Esophagus muscularis mucosa (tissue), 4 donors: ENCODE results near the gene ASTN2. TPM values are rescaled to one million over a fixed set of nuclear protein-coding genes. Genes with fewer than 3 reads are reported as not detected.

Experiments
- DNase-seq: peaks from one replicate; pipeline ENCODE4 v3.0.0-alpha.2; 2017; ENCODE audit errors: extremely low spot score
- H3K27ac ChIP-seq, 4 donors: fragments of 200-600 bp; sonication (generic); replicated peaks in 1 of 4; 1 replicate in 3 of 4; 2 replicates in 1 of 4; pipeline ENCODE4 v1.5.1; 2016 to 2019; ENCODE audit warnings: mild to moderate bottlenecking in 1 of 4
- H3K27me3 ChIP-seq, 4 donors: fragments of 200-600 bp; sonication (generic); one replicate each; pipeline versions ENCODE4 v1.5.1 to v1.6.0; 2016 to 2019
- H3K36me3 ChIP-seq, 4 donors: fragments of 200-600 bp; sonication (generic); one replicate each; pipeline ENCODE4 v1.5.1; 2016 to 2019
- H3K4me1 ChIP-seq, 4 donors: fragments of 200-600 bp; sonication (generic); one replicate each; pipeline ENCODE4 v1.5.1; 2016 to 2019
- H3K4me3 ChIP-seq, 4 donors: fragments of 200-600 bp; sonication (generic); 1 replicate in 2 of 4; 2 replicates in 2 of 4; pipeline ENCODE4 v1.5.1; 2016 to 2019; ENCODE audit warnings: mild to moderate bottlenecking in 4 of 4, moderate library complexity in 1 of 4
- H3K9me3 ChIP-seq, 4 donors: fragments of 200-600 bp; sonication (generic); 1 replicate in 3 of 4; 2 replicates in 1 of 4; pipeline ENCODE4 v1.5.1; 2016 to 2019
- EP300 ChIP-seq: sonication (generic); formaldehyde crosslinking; IDR thresholded peaks from one replicate; pipeline ENCODE4 v1.6.1; 2017; ENCODE audit warnings: antibody characterized with exemption
- POLR2A ChIP-seq: fragments of 450-650 bp; IDR thresholded peaks from one replicate; pipeline ENCODE4 v1.6.1; 2017; ENCODE audit warnings: antibody characterized with exemption, moderate library complexity, mild to moderate bottlenecking, low read depth
- POLR2AphosphoS5 ChIP-seq, 2 donors: sonication (generic); formaldehyde crosslinking; IDR thresholded peaks; one replicate each; pipeline ENCODE4 v1.6.1; 2017; ENCODE audit warnings: antibody characterized with exemption in 2 of 2
- WGBS: methylation state at CpG from one replicate; pipeline ENCODE4 v1.1.5; 2018; 5-methylcytosine and 5-hydroxymethylcytosine counted together
- intact Hi-C: fragments of 100-400 bp; cut with DNase I; formaldehyde crosslinking; loops from one replicate; pipeline ENCODE4 v1.15.1; 2023
- total RNA-seq, 4 donors: library from RNA; depleted of rRNA; stranded (reverse); fragments of >200 nt; gene quantifications; one replicate each; pipeline versions ENCODE4 v1.1.0 to v1.2.1, GENCODE V29; 2016
- TF ChIP-seq, protein P1 (sequence below), 3 experiments: fragments of 200-600 bp in 2 of 3; fragments of 450-650 bp in 1 of 3; sonication (generic) in 2 of 3; IDR thresholded peaks; one replicate each; pipeline ENCODE4 v1.5.1; 2017 to 2019; ENCODE audit warnings: antibody characterized with exemption in 3 of 3, mild to moderate bottlenecking in 2 of 3, moderate library complexity in 1 of 3

The ASTN2 gene
- total RNA-seq, 4 donors from 2014 or later: 4.2 to 6.9 (median 5.5) TPM

DNA sequence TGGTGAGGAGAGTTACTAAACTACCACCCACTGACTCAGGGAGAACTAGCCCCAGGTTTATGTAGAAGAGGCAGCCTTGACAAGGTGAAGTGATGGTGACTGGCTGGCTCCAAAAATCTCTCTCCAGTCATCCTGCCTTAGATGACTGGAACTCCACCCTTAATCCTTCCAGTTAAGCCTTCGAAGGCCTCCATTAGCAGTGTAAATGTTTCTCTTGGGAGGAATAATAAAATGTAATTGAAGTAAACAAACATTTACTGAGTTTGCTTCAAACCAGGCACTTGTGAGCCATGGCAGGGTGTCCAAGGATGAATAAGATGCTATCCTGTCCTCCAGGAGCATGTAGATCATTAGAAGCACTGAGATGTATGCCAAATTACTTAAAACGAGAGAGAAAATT lies 35.5 kb downstream of the ASTN2 start:
- WGBS: 75% methylated on average over 2 of the region's 2 CpGs

DNA sequence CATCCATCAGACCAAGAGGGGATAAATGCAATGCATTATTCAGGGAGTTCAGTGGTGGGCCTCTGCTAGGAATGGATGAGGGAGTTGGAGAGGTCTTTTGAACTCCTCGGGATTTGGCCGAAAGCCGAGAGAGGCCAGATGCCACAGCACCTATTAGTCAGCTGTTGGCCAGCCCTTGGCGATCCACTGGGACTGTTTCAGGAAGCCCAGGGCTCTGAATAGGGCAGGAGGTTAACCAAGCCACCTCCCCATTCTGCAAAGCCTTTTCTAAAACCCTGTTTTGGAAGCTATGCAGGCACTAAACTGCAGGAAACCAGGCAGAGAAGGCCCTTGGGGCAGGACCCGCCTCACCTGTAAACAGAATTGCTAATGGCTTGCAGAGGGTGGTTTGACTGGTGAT lies 37.8 kb downstream of the ASTN2 start:
- intact Hi-C loops: no loop called here
- Histone ChIP-seq H3K4me1 (no peaks in the 10 kb centered on the region), H3K4me3 (no peak overlapping the region), H3K9me3 (no peaks in the 10 kb centered on the region), H3K27ac (no peak overlapping the region), H3K27me3 (no peaks in the 10 kb centered on the region), H3K36me3 (no peaks in the 10 kb centered on the region)
- 64% methylated on average over 5 of the region's 5 CpGs for WGBS
- DNase-seq: no peak
- no peak for TF ChIP-seq POLR2A
- no peak for TF ChIP-seq POLR2AphosphoS5 (IDR thresholded peaks at IDR 0.05)
- no peak for TF ChIP-seq EP300
- TF ChIP-seq, protein P1, sequence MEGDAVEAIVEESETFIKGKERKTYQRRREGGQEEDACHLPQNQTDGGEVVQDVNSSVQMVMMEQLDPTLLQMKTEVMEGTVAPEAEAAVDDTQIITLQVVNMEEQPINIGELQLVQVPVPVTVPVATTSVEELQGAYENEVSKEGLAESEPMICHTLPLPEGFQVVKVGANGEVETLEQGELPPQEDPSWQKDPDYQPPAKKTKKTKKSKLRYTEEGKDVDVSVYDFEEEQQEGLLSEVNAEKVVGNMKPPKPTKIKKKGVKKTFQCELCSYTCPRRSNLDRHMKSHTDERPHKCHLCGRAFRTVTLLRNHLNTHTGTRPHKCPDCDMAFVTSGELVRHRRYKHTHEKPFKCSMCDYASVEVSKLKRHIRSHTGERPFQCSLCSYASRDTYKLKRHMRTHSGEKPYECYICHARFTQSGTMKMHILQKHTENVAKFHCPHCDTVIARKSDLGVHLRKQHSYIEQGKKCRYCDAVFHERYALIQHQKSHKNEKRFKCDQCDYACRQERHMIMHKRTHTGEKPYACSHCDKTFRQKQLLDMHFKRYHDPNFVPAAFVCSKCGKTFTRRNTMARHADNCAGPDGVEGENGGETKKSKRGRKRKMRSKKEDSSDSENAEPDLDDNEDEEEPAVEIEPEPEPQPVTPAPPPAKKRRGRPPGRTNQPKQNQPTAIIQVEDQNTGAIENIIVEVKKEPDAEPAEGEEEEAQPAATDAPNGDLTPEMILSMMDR (IDR thresholded peaks at IDR 0.05): no peak

More for the DNA sequence above, 35.5 kb downstream of the ASTN2 start:
- Histone ChIP-seq H3K27me3 (no peaks in the 10 kb centered on the region), H3K9me3 (no peaks in the 10 kb centered on the region), H3K4me3 (no peak overlapping the region), H3K36me3 (no peaks in the 10 kb centered on the region), H3K4me1 (no peaks in the 10 kb centered on the region), H3K27ac (no peak overlapping the region)
- intact Hi-C loops: no loop called here
- no peak for DNase-seq
- TF ChIP-seq EP300: no peak
- TF ChIP-seq, protein P1 (IDR thresholded peaks at IDR 0.05): no peak
- no peak for TF ChIP-seq POLR2A
- no peak for TF ChIP-seq POLR2AphosphoS5 (IDR thresholded peaks at IDR 0.05)

DNA sequence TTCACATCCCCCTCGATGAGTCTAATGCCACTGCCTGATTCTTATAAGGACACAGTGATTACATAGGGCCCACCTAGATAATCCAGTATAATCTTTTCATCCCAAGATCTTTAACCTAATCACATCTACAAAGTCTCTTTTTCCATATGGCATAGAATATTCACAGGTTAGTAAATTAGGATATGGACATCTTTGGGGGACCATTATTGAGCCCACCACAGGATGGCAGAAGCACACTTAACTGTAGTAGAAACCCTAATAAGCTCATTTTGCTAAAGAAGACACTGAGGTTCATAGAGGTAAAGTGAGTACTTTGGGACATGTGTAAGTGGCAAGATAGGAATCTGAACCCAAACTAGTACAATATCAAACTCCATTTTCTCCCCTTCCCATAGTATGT lies 38.9 kb downstream of the ASTN2 start:
- Histone ChIP-seq H3K4me1 (no peaks in the 10 kb centered on the region), H3K9me3 (no peaks in the 10 kb centered on the region), H3K27ac (no peak overlapping the region), H3K36me3 (no peaks in the 10 kb centered on the region), H3K27me3 (no peaks in the 10 kb centered on the region), H3K4me3 (no peak overlapping the region)
- no peak for DNase-seq
- TF ChIP-seq, protein P1 (IDR thresholded peaks at IDR 0.05): no peak
- no peak for TF ChIP-seq POLR2AphosphoS5 (IDR thresholded peaks at IDR 0.05)
- TF ChIP-seq POLR2A: no peak
- TF ChIP-seq EP300: no peak
- intact Hi-C loops: no loop called here
- 85% methylated on average over 1 of the region's 1 CpG for WGBS

DNA sequence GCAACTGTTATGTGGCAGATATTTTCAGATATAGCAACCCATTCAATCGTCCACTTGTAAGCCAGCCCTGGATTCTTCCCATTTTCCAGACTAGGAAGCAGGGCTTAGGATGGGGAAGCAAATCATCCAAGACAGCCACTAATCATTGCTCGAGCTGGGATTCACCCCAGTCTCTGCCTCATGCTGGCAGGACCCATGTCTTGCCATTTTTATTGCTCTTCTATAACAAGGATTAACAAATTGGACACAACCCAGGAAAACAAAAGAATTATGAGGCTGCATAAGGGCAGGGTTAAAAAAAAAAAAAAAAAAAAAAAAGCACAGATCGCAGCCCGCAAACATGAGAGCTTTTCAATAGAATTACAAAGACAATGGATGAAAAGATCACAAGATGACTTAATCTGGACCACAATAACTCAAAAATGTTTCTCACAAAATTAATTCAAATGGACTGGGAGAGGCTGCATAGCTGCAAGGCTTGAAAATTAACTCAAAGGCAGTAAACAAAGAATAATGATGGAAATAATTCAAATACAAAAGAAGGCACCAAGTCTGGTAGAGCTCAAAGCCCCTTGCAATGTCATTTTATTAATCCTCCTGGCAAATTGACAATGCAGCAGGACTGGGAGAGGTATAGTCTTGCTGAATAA lies 40.7 kb downstream of the ASTN2 start:
- DNase-seq: no peak
- 55% methylated on average over 4 of the region's 4 CpGs for WGBS
- TF ChIP-seq POLR2AphosphoS5 (IDR thresholded peaks at IDR 0.05) (no peak), EP300 (no peak), POLR2A (no peak)
- TF ChIP-seq, protein P1 (IDR thresholded peaks at IDR 0.05): no peak
- Histone ChIP-seq H3K27me3 (no peaks in the 10 kb centered on the region), H3K27ac (no peak overlapping the region), H3K4me1 (no peaks in the 10 kb centered on the region), H3K36me3 (no peaks in the 10 kb centered on the region), H3K9me3 (no peaks in the 10 kb centered on the region), H3K4me3 (no peak overlapping the region)
- intact Hi-C loops: no loop called here
